ENCODE measurements around the gene PEX7.
"Not testable (repeated sequence)": the region's sequence is repeated elsewhere in the genome, so short reads cannot be mapped to it uniquely, and the experiment has no call there.

PEX7 gene

GRCh38 chr6:136790411-136791295 lies 31.7 kb upstream of the PEX7 start:
- DNase-seq (ENCODE audit: low spot score): no peak

GRCh38 chr6:136791296-136792094 lies 30.9 kb upstream of the PEX7 start:
- DNase-seq (ENCODE audit: low spot score): peak; percentile 82

- DNase-seq (ENCODE audit: low spot score): no peak
Measured at GRCh38 chr6:136792095-136792409, 30.3 kb upstream of the PEX7 start.

DNA sequence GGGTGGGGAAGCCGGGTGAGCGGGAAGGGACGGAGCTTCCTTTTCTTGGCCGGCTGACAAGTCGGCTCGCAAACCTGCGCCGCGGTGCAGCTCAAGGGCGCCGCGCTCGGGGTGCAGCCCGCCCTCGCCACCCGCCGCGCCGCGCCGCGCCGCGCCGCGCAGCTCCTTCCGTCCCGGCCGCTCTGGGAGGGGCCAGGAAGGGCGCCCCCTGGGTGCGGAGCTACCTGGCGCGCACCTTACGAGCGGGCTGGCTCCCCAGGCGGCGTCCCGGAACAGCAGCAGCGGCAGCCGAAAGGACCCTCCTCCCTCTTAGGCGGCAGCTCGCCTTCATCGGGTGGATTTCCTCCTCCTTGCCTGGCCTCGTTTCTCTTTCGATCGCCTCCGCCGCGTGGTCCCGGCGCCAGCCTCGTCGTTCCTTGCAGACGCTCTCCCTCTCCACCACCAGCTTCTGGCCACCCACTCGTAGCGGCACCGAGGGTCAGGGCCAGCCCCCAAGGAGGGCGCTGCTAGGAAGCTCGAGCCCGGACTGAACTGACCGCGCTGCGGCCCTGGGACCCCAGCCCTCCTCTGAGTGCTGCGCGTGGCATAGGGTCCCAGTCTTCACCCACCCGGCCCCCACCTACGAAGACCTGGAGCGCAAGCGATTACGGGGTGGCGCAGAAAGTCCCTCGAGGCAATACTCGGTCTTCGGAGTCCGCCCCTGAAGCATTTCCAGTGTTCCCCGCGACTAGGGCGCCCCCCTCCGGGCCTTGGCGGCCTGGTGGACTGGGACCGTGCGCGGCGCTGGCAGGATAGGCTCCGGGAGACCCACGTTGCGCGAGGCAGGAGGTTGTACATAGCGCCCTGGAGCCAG lies 29.8 kb upstream of the PEX7 start, which contains the start of gene MAP3K5:
TSS of gene MAP3K5 (minus strand) at position 68 of the 853 bp plus-strand sequence. CDS start 320 bp downstream, outside the sequence.
- peak; percentile 88 for DNase-seq (ENCODE audit: low spot score)

DNA sequence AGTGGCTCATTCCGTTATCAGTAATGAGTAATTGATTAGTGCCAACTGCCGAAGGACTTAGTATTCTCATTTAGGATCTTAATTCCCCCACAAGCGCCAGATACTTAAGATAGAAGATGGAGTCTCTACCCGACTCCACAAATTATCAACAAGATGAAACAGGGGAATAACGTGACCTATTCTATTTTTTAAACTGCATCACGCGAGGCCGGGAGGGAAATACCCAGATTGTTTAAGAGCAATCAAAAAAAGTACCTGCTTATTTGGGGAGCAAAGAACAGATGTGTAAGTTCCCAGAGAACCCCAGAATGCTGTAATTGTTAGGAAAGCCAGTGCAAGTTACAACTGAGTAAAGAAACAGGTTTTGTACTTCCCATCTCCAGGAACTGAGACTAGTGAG lies 29.0 kb upstream of the PEX7 start:
- no peak for DNase-seq (ENCODE audit: low spot score)

- no peak for DNase-seq (ENCODE audit: low spot score)
Measured at GRCh38 chr6:136795386-136795785, 27.0 kb upstream of the PEX7 start.

DNA sequence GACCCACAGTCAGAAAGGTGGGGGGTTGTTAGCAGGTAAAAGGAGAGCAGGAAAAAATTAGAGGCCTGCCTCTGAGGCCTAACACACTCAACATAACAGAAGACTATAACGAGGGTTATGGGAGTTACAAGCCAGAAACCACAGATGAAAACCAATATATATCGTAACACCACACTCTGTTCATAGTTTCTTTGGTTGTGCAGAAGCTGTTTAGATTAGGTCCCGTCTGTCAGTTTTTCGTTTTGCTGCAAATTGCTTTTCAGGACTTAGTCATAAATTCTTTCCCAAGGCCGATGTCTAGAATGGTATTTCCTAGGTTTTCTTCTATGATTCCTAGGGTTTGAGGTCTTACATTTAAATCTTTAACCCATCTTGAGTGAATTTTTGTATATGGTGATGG lies 26.4 kb upstream of the PEX7 start:
- no peak for DNase-seq (ENCODE audit: low spot score)

DNA sequence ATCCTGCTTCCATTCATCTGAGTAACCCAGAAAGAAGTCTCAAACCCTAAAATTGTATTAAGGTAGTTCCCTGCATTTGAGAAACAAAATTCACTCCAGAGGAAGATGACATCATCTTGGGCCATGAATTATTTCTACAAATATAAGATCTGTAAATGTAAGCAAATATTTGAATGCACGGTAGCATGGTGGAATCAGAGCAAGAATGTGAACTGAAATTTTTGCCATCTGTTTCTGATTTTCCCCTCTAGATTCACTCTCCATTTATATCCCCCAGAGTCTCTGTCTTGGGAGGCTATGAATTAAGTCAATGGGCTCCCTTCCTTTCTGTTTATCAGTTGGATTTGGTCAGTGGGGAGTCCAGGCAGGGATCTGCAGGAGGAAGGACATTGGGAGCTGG lies 24.3 kb upstream of the PEX7 start:
- DNase-seq (ENCODE audit: low spot score): no peak

DNA sequence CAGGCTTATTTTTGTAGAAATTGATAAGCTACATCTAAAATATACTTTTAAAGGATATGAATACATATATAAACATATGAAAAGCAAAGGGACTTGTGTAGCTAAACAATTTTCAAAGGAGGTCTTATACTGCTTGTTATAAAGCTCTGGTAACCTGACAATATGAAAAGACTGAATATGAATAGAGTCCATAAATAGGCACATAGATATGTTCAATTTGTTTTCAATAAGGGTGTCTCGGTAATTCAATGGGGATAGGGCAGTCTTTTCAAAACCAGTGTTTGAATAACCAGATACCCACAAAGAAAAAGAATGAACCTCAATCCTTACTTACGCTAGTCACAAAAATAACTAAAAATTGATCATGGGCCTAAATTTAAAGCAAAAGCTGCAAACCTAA lies 20.8 kb upstream of the PEX7 start:
- no peak for DNase-seq (ENCODE audit: low spot score)

GRCh38 chr6:136803608-136804007 lies 18.8 kb upstream of the PEX7 start:
- DNase-seq (ENCODE audit: low spot score): no peak

GRCh38 chr6:136809091-136809860 lies 13.1 kb upstream of the PEX7 start:
- DNase-seq (ENCODE audit: low spot score): no peak

GRCh38 chr6:136811272-136811671 lies 11.1 kb upstream of the PEX7 start:
- no peak for DNase-seq (ENCODE audit: low spot score)

- no peak for DNase-seq (ENCODE audit: low spot score)
Measured at GRCh38 chr6:136812174-136812573, 10.2 kb upstream of the PEX7 start.

GRCh38 chr6:136815608-136816007 lies 6.8 kb upstream of the PEX7 start:
- not testable (repeated sequence) for DNase-seq (ENCODE audit: low spot score)

DNA sequence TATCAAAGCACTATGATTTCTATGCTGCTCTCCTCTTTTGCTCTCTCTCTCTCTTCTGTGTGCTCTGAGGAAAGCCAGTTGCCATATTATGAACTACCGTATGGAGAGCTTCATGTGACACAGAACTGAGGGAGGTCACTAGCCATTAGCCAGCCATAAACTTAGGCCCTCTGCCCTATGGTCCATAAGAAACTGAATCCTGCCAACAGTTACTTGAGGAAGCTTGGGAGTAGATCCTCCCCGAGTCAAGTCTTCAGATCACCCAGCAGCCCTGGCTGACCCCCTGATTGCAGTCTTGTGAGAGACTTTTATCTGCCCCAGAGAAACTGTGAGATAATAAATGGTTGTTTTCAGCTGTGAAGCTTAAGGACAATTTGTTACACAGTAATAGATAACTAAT lies 5.7 kb upstream of the PEX7 start:
- DNase-seq (ENCODE audit: low spot score): no peak

DNA sequence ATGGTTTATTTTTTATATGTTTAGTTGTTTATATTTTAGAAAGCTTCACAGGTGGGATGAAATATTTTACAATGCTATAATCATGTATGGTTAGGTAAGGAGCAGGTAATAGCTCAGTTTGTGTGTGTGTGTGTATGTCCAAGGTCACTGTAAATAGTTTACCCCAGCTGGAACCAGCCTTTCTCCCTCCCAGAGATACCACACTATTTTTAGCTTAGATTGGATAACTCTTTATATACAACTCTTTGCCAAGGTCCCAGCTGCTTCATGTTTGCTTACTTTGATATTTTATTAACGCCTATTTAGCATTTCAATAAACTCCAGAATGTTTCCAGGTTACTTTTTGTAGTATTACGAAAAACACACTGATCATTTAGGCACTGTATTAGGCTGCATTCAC lies 1.8 kb upstream of the PEX7 start:
- no peak for DNase-seq (ENCODE audit: low spot score)

DNA sequence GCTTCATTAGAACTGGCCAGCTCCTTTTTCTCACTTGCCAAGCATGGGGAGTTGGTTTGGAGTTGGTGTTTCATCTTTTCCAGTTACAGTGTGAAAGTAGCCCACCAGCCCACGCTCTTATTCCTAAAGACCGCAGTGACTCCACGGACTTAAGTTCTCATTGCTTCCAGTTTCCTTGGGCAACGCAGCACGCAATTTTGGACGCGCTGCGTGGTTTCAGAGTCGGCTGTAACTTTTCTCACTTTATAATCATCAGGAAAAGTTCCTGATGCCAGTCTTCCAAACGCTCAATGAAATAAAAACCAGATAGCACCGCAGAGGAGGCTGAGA lies 381 bp upstream of the PEX7 start:
- DNase-seq (ENCODE audit: low spot score): no peak

DNA sequence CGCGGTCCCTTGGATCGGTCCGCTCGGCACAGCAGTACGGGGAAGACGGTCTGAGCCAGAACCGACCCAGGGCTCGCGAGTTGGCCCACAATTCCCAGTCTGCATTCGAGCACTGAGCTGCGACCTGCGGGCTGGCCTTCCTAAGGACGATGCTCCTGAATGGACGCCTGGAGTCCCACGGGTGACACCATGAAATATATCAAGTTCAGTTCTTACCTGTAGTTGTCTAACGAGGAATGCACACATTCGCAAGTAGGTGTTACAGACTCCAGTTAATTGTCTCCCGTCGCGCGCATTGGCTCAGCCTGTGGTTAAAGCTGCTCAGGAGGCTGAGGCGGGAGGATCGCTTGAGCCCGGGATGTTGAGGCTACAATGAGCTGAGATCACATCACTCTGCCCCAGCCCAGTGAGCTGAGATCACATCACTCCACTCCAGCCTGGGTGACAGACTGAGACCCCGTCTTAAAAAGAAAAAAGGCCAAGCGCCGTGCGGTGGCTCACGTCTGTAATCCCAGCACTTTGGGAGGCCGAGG lies 802 bp downstream of the PEX7 start:
- DNase-seq (ENCODE audit: low spot score): no peak

DNA sequence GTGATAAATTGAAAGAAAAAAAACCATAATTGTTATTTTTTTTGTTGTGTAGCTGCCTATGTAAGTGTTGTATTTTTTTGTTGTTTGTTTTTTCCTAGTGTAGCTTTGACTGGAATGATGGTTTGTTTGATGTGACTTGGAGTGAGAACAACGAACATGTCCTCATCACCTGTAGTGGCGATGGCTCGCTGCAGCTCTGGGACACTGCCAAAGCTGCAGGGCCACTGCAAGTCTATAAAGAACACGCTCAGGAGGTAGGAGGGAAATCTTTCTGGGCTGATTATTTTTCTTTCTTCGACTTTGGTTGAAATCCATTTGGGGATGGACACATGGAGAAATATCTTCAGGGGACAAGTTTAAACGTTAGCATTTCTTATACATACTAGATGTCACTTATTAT lies 3.8 kb downstream of the PEX7 start:
- DNase-seq (ENCODE audit: low spot score): no peak

DNA sequence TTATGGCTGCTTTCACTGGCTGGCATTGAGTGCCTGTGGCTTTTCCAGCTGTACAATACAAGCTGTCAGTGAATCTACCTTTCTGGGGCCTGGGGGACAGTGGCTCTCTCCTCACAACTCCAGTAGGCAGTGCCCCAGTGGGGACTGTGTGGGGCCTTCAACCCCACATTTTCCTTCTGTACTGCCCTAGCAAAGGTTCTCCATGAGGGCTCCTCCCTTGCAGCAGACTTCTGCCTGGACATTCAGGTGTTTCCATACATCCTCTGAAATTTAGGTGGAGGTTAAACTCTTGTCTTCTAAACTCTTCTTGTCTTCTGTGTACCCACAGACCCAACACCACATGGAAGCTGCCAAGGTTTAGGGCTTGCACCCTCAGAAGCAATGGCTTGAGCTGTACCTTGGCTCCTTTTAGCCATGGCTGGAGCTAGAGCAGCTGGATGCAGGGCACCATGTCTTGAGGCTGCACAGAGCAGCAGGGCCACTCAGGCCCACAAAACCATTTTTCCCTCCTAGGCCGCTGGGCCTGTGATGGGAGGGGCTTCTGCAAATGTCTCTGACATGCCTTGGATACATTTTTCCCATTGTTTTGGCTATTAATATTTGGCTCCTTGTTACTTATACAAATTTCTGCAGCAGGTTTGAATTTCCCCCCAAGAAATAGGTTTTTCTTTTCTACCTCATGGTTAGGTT lies 9.6 kb downstream of the PEX7 start:
- no peak for DNase-seq (ENCODE audit: low spot score)
